ENCODE data around the gene SPAG16. TPM values are rescaled to one million over a fixed set of nuclear protein-coding genes. Genes with fewer than 3 reads are reported as not detected.

Gene SPAG16
- total and polyA plus RNA-seq, 2 of the 13 experiments (the other 11 are each of a cell fraction or from before 2014, with no cell fraction given): 9.6 to 26.5 TPM

DNA sequence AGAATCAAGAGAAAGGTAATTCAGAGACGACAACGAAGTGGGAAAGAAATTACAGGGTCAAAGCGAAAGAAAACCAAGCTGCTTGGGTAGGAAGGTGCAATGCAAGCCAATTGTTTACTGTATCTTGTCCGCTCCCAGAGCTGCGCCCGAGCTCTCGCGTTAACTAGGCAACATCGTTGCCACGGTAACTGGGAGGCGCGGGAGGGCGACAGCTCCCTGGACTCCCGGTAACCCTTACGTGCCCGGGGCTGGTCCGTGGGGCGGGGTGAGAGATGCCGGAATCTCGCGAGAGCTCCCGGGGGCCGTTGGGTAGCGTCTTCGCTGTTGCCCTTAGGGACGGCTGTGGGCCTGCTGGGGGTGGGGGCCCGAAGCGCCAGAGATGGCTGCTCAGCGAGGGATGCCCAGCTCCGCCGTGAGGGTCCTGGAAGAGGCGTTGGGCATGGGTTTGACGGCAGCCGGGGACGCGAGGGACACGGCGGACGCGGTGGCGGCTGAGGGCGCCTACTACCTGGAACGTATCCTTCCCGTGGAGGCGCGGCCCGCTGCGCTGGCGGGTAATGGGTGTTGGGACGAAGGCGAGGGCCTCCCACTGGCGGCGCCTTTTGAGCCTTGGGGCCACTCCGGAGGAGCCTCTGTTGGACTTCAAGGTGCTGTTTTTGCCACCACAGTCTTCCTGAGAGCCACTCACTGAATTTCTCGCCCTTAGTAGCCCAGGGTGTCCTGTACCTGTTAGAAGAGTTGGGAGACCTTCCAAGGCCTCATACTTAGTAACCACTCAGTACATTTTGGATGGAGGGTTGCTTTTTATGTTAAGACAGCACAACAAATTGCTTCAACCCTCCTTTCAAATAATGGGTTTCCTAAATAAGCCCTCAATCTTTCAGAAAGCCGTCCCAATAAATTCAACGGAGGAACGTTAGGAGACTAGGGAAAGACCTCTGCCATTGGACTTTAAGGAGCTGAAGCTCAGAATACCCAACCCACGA is at the start of gene SPAG16 (continued):
- TF ChIP-seq, protein P1, sequence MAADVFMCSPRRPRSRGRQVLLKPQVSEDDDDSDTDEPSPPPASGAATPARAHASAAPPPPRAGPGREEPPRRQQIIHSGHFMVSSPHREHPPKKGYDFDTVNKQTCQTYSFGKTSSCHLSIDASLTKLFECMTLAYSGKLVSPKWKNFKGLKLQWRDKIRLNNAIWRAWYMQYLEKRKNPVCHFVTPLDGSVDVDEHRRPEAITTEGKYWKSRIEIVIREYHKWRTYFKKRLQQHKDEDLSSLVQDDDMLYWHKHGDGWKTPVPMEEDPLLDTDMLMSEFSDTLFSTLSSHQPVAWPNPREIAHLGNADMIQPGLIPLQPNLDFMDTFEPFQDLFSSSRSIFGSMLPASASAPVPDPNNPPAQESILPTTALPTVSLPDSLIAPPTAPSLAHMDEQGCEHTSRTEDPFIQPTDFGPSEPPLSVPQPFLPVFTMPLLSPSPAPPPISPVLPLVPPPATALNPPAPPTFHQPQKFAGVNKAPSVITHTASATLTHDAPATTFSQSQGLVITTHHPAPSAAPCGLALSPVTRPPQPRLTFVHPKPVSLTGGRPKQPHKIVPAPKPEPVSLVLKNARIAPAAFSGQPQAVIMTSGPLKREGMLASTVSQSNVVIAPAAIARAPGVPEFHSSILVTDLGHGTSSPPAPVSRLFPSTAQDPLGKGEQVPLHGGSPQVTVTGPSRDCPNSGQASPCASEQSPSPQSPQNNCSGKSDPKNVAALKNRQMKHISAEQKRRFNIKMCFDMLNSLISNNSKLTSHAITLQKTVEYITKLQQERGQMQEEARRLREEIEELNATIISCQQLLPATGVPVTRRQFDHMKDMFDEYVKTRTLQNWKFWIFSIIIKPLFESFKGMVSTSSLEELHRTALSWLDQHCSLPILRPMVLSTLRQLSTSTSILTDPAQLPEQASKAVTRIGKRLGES (CRISPR knock-in tag; IDR thresholded peaks at IDR 0.05; ENCODE audit: borderline replicate concordance): no peak
- TF ChIP-seq RXRA (CRISPR knock-in tag; IDR thresholded peaks at IDR 0.05) (peak; percentile 92; the same call in 1 of the 2 replicates), EHMT2 (IDR thresholded peaks at IDR 0.05; ENCODE audit: borderline replicate concordance, low read depth, low read length) (no peak; the same call in 1 of the 2 replicates), ZNF614 (CRISPR knock-in tag; IDR thresholded peaks at IDR 0.05; ENCODE audit: borderline replicate concordance) (peak; percentile 95), HOXA3 (CRISPR knock-in tag; IDR thresholded peaks at IDR 0.05) (peak; percentile 87), ZNF335 (CRISPR knock-in tag; IDR thresholded peaks at IDR 0.05) (peak; percentile 86), CENPX (CRISPR knock-in tag; IDR thresholded peaks at IDR 0.05) (no peak), RFX5 (IDR thresholded peaks at IDR 0.05; ENCODE audit: low read depth, low read length) (no peak; the same call in 1 of the 2 replicates), BRD4 (CRISPR knock-in tag; IDR thresholded peaks at IDR 0.05) (no peak; the same call in 1 of the 2 replicates), ZNF569 (CRISPR knock-in tag; IDR thresholded peaks at IDR 0.05; ENCODE audit: borderline replicate concordance) (peak; percentile 71; the same call in 1 of the 2 replicates), ZNF230 (CRISPR knock-in tag; IDR thresholded peaks at IDR 0.05) (no peak; the same call in 1 of the 2 replicates), HDAC6 (IDR thresholded peaks at IDR 0.05; ENCODE audit: low read depth, low read length) (no peak), KLF11 (CRISPR knock-in tag; IDR thresholded peaks at IDR 0.05) (peak; percentile 86), REL (CRISPR knock-in tag; conservative IDR thresholded peaks at IDR 0.05) (peak; percentile 85; the same call in 1 of the 2 replicates), MIER2 (CRISPR knock-in tag; IDR thresholded peaks at IDR 0.05) (peak; percentile 79), ZNF441 (CRISPR knock-in tag; IDR thresholded peaks at IDR 0.05; ENCODE audit: borderline replicate concordance) (peak; percentile 25; the same call in 1 of the 2 replicates), RBFOX2 (IDR thresholded peaks at IDR 0.05; ENCODE audit: low read depth, low read length) (peak; percentile 96), ZNF670 (CRISPR knock-in tag; IDR thresholded peaks at IDR 0.05; ENCODE audit: borderline replicate concordance) (0 out of 2 replicates have a peak, but pooled peaks have one; percentile 50)
- TF ChIP-seq, protein P2, sequence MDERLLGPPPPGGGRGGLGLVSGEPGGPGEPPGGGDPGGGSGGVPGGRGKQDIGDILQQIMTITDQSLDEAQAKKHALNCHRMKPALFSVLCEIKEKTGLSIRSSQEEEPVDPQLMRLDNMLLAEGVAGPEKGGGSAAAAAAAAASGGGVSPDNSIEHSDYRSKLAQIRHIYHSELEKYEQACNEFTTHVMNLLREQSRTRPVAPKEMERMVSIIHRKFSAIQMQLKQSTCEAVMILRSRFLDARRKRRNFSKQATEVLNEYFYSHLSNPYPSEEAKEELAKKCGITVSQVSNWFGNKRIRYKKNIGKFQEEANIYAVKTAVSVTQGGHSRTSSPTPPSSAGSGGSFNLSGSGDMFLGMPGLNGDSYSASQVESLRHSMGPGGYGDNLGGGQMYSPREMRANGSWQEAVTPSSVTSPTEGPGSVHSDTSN (CRISPR knock-in tag; IDR thresholded peaks at IDR 0.05): peak; percentile 56
- TF ChIP-seq, protein P3, sequence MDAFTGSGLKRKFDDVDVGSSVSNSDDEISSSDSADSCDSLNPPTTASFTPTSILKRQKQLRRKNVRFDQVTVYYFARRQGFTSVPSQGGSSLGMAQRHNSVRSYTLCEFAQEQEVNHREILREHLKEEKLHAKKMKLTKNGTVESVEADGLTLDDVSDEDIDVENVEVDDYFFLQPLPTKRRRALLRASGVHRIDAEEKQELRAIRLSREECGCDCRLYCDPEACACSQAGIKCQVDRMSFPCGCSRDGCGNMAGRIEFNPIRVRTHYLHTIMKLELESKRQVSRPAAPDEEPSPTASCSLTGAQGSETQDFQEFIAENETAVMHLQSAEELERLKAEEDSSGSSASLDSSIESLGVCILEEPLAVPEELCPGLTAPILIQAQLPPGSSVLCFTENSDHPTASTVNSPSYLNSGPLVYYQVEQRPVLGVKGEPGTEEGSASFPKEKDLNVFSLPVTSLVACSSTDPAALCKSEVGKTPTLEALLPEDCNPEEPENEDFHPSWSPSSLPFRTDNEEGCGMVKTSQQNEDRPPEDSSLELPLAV (CRISPR knock-in tag; conservative IDR thresholded peaks at IDR 0.05; ENCODE audit: low read depth): no peak
- TF ChIP-seq, protein P4, sequence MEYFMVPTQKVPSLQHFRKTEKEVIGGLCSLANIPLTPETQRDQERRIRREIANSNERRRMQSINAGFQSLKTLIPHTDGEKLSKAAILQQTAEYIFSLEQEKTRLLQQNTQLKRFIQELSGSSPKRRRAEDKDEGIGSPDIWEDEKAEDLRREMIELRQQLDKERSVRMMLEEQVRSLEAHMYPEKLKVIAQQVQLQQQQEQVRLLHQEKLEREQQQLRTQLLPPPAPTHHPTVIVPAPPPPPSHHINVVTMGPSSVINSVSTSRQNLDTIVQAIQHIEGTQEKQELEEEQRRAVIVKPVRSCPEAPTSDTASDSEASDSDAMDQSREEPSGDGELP (IDR thresholded peaks at IDR 0.05; ENCODE audit: borderline replicate concordance, low read depth): peak; percentile 75; the same call in 1 of the 2 replicates
- TF ChIP-seq, protein P5, sequence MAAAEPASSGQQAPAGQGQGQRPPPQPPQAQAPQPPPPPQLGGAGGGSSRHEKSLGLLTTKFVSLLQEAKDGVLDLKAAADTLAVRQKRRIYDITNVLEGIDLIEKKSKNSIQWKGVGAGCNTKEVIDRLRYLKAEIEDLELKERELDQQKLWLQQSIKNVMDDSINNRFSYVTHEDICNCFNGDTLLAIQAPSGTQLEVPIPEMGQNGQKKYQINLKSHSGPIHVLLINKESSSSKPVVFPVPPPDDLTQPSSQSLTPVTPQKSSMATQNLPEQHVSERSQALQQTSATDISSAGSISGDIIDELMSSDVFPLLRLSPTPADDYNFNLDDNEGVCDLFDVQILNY (CRISPR knock-in tag; conservative IDR thresholded peaks at IDR 0.05): peak; percentile 59
